H9 (cell line): ENCODE data around the gene KCNAB1. TPM values are rescaled to one million over a fixed set of nuclear protein-coding genes. Genes with fewer than 3 reads are reported as not detected.
A peak's percentile ranks its signal among the peaks of the same experiment; 100 is the strongest.

Experiments used
- DNase-seq: peaks from one replicate; pipeline ENCODE4 v3.0.0-alpha.2; 2017
- H2AFZ ChIP-seq: one replicate; pipeline ENCODE4 v1.6.1; 2013; ENCODE audit warnings: mild to moderate bottlenecking, low read length, control low read depth, moderate library complexity
- H2AK5ac ChIP-seq: 2 replicates; pipeline ENCODE4 v1.6.1; 2013; ENCODE audit warnings: low read length, control low read depth, mixed read lengths; ENCODE audit not compliant: insufficient read length
- H2BK120ac ChIP-seq: one replicate; pipeline ENCODE4 v1.6.1; 2013; ENCODE audit warnings: low read depth, mild to moderate bottlenecking, low read length, control low read depth, inconsistent platforms; ENCODE audit not compliant: poor library complexity, severe bottlenecking
- H2BK12ac ChIP-seq: 2 replicates; pipeline ENCODE4 v1.6.1; 2013; ENCODE audit warnings: low read length, control low read depth, mixed read lengths, low read depth; ENCODE audit not compliant: insufficient read length
- H2BK15ac ChIP-seq: 2 replicates; pipeline ENCODE4 v1.6.1; 2013; ENCODE audit warnings: low read depth, low read length, control low read depth
- H2BK20ac ChIP-seq: one replicate; pipeline ENCODE4 v1.6.1; 2013; ENCODE audit warnings: low read depth, mild to moderate bottlenecking, low read length, control low read depth, inconsistent platforms; ENCODE audit not compliant: poor library complexity, severe bottlenecking
- H2BK5ac ChIP-seq: 2 replicates; pipeline ENCODE4 v1.6.1; 2013; ENCODE audit warnings: low read length, control low read depth, mixed read lengths; ENCODE audit not compliant: insufficient read length
- H3K14ac ChIP-seq: 2 replicates; pipeline ENCODE4 v1.6.1; 2013; ENCODE audit warnings: low read length, control low read depth; ENCODE audit not compliant: insufficient read depth
- H3K18ac ChIP-seq: 2 replicates; pipeline ENCODE4 v1.6.1; 2013; ENCODE audit warnings: low read depth, mild to moderate bottlenecking, mixed read lengths, low read length, control low read depth; ENCODE audit not compliant: insufficient read length
- H3K23ac ChIP-seq: 2 replicates; pipeline ENCODE4 v1.6.1; 2013; ENCODE audit warnings: low read length, control low read depth, mixed read lengths, low read depth; ENCODE audit not compliant: insufficient read length
- H3K23me2 ChIP-seq: 2 replicates; pipeline ENCODE4 v1.6.1; 2013; ENCODE audit warnings: low read depth, mild to moderate bottlenecking, mixed read lengths, low read length, control low read depth; ENCODE audit not compliant: insufficient read length, poor library complexity, severe bottlenecking
- H3K27ac ChIP-seq: 2 replicates; pipeline ENCODE4 v1.5.1; 2013; ENCODE audit warnings: low read length, control low read depth, mixed read lengths, low read depth; ENCODE audit not compliant: insufficient read length
- H3K27me3 ChIP-seq: 2 replicates; pipeline ENCODE4 v1.6.1; 2013; ENCODE audit warnings: low read length, control low read depth, inconsistent platforms; ENCODE audit not compliant: insufficient read depth
- H3K4ac ChIP-seq: 2 replicates; pipeline ENCODE4 v1.6.1; 2013; ENCODE audit warnings: low read depth, mild to moderate bottlenecking, control low read depth, inconsistent platforms, low read length, moderate library complexity
- H3K4me1 ChIP-seq: 2 replicates; pipeline ENCODE4 v1.6.1; 2013; ENCODE audit warnings: low read length, control low read depth, inconsistent platforms; ENCODE audit not compliant: insufficient read depth
- H3K4me2 ChIP-seq: 2 replicates; pipeline ENCODE4 v1.6.1; 2013; ENCODE audit warnings: low read length, control low read depth, mixed read lengths; ENCODE audit not compliant: insufficient read length, insufficient read depth
- H3K56ac ChIP-seq: 2 replicates; pipeline ENCODE4 v1.6.1; 2013; ENCODE audit warnings: low read depth, mild to moderate bottlenecking, mixed read lengths, low read length, control low read depth; ENCODE audit not compliant: insufficient read length
- H3K79me1 ChIP-seq: 2 replicates; pipeline ENCODE4 v1.6.1; 2013; ENCODE audit warnings: low read depth, mild to moderate bottlenecking, moderate library complexity, low read length, control low read depth, inconsistent platforms; ENCODE audit not compliant: insufficient read depth, poor library complexity, severe bottlenecking
- H3K79me2 ChIP-seq: 2 replicates; pipeline ENCODE4 v1.6.1; 2013; ENCODE audit warnings: low read length, control low read depth, inconsistent platforms; ENCODE audit not compliant: insufficient read depth
- H3K9ac ChIP-seq: 2 replicates; pipeline ENCODE4 v1.6.1; 2013; ENCODE audit warnings: low read length, control low read depth, mixed read lengths; ENCODE audit not compliant: insufficient read length; ENCODE audit errors: extremely low read depth
- H3K9me3 ChIP-seq: one replicate; pipeline ENCODE4 v1.6.1; 2013; ENCODE audit warnings: low read depth, low read length, inconsistent platforms; ENCODE audit not compliant: control insufficient read depth
- H3T11ph ChIP-seq: one replicate; pipeline ENCODE4 v1.6.1; 2013; ENCODE audit warnings: mild to moderate bottlenecking, low read length, control low read depth, inconsistent platforms
- H4K20me1 ChIP-seq: one replicate; pipeline ENCODE4 v1.6.1; 2013; ENCODE audit not compliant: control insufficient read depth, insufficient read length, insufficient read depth
- H4K5ac ChIP-seq: 2 replicates; pipeline ENCODE4 v1.6.1; 2013; ENCODE audit warnings: low read depth, mild to moderate bottlenecking, mixed read lengths, low read length, control low read depth; ENCODE audit not compliant: insufficient read length
- H4K8ac ChIP-seq: replicated peaks from 2 replicates; pipeline ENCODE4 v1.6.1; 2013; ENCODE audit warnings: low read length, control low read depth, mixed read lengths, low read depth; ENCODE audit not compliant: insufficient read length
- H4K91ac ChIP-seq: 2 replicates; pipeline ENCODE4 v1.6.1; 2013; ENCODE audit warnings: low read depth, mild to moderate bottlenecking, moderate library complexity, mixed read lengths, low read length, control low read depth; ENCODE audit not compliant: insufficient read length
- H3K27ac Mint-ChIP-seq, 3 experiments: 2 replicates in 2 of 3; 3 replicates in 1 of 3; pipeline ENCODE4 v1.8.0; 2020 to 2021; ENCODE audit warnings: mixed read lengths in 3 of 3, mild to moderate bottlenecking in 1 of 3, moderate library complexity in 1 of 3
- H3K27me3 Mint-ChIP-seq: 2 replicates; pipeline ENCODE4 v1.8.0; 2021; ENCODE audit warnings: low read depth, mild to moderate bottlenecking, moderate library complexity, mixed read lengths
- H3K36me3 Mint-ChIP-seq, 3 experiments: 2 replicates in 2 of 3; 3 replicates in 1 of 3; pipeline ENCODE4 v1.8.0; 2020 to 2021; ENCODE audit warnings: low read depth in 3 of 3, mixed read lengths in 3 of 3; ENCODE audit not compliant: insufficient read depth in 1 of 3
- H3K4me1 Mint-ChIP-seq, 2 experiments: 2 replicates each; pipeline ENCODE4 v1.8.0; 2020; ENCODE audit warnings: mixed read lengths in 2 of 2
- H3K4me3 Mint-ChIP-seq, 2 experiments: 2 replicates in 1 of 2; 3 replicates in 1 of 2; pipeline ENCODE4 v1.8.0; 2020 to 2021; ENCODE audit warnings: mild to moderate bottlenecking in 2 of 2, mixed read lengths in 2 of 2, moderate library complexity in 1 of 2
- H3K9me3 Mint-ChIP-seq, 2 experiments: 2 replicates in 1 of 2; 3 replicates in 1 of 2; pipeline ENCODE4 v1.8.0; 2020; ENCODE audit warnings: mild to moderate bottlenecking in 2 of 2, mixed read lengths in 2 of 2, moderate library complexity in 1 of 2
- total RNA-seq: library from RNA; stranded (reverse); gene quantifications from 2 replicates; pipeline ENCODE4 v1.2.1, GENCODE V29; 2021
- TF ChIP-seq, protein P1 (sequence below): fragments of 200-600 bp; sonication (generic); conservative IDR thresholded peaks from 3 replicates; pipeline ENCODE4 v1.8.0; 2021; ENCODE audit warnings: antibody characterized with exemption, mild to moderate bottlenecking

The KCNAB1 gene
- total RNA-seq, 1 experiment from 2014 or later: 3.7 TPM

DNA sequence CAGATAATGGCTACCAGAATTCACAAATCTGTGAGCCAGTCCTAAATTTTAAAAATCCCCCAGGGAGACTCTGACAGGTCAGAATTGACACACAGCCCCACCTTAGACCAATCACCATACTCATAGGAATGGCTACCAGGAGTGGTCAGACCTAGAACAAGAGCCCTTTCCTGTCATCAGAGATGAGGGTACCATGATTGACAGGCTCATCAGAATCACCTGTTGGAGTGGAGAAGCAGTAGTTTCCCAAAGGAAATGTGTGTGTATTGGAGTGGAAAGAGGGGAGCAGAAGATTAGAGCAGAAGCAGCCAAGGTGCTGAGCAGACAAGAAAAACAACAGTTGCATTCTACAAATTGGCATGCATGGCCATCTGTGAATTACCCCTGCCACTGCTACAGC lies 461.6 kb downstream of the KCNAB1 start:
- Histone ChIP-seq H2BK12ac (no peak overlapping the region), H3K9ac (no peak overlapping the region), H3K18ac (no peak overlapping the region), H3K4ac (no peak overlapping the region), H2BK5ac (no peak overlapping the region), H3K14ac (no peak overlapping the region), H3K27ac (no peak overlapping the region), H2BK20ac (peak overlapping the region; percentile 64), H3K23ac (no peak overlapping the region), H4K91ac (no peak overlapping the region), H3K79me2 (no peaks in the 10 kb centered on the region), H3K4me2 (no peak overlapping the region), H2BK120ac (no peak overlapping the region), H2AFZ (no peak overlapping the region), H2AK5ac (no peak overlapping the region), H4K8ac (no peak overlapping the region), H3K23me2 (no peaks in the 10 kb centered on the region), H3K56ac (no peak overlapping the region), H4K5ac (no peak overlapping the region), H2BK15ac (no peak overlapping the region), H4K20me1 (no peaks in the 10 kb centered on the region), H3K4me1 (no peaks in the 10 kb centered on the region; the same call in 1 of the 2 replicates), H3K27me3 (no peaks in the 10 kb centered on the region), H3K79me1 (no peaks in the 10 kb centered on the region), H3T11ph (no peak overlapping the region), H3K9me3 (no peaks in the 10 kb centered on the region)
- no peaks in the 10 kb centered on the region for H3K4me1 Mint-ChIP-seq
- H3K36me3 Mint-ChIP-seq: no peaks in the 10 kb centered on the region
- H3K27ac Mint-ChIP-seq: no peak overlapping the region
- TF ChIP-seq, protein P1, sequence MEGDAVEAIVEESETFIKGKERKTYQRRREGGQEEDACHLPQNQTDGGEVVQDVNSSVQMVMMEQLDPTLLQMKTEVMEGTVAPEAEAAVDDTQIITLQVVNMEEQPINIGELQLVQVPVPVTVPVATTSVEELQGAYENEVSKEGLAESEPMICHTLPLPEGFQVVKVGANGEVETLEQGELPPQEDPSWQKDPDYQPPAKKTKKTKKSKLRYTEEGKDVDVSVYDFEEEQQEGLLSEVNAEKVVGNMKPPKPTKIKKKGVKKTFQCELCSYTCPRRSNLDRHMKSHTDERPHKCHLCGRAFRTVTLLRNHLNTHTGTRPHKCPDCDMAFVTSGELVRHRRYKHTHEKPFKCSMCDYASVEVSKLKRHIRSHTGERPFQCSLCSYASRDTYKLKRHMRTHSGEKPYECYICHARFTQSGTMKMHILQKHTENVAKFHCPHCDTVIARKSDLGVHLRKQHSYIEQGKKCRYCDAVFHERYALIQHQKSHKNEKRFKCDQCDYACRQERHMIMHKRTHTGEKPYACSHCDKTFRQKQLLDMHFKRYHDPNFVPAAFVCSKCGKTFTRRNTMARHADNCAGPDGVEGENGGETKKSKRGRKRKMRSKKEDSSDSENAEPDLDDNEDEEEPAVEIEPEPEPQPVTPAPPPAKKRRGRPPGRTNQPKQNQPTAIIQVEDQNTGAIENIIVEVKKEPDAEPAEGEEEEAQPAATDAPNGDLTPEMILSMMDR: no peak
- no peaks in the 10 kb centered on the region for H3K9me3 Mint-ChIP-seq
- DNase-seq: no peak
- H3K27me3 Mint-ChIP-seq: no peaks in the 10 kb centered on the region
- H3K4me3 Mint-ChIP-seq: no peak overlapping the region
